ENCODE results near the gene LZTR1. TPM values are rescaled to one million over a fixed set of nuclear protein-coding genes. Genes with fewer than 3 reads are reported as not detected.
"Not testable (repeated sequence)": the region's sequence is repeated elsewhere in the genome, so short reads cannot be mapped to it uniquely, and the experiment has no call there.

LZTR1 gene
- total and polyA plus RNA-seq, 2 of the 4 experiments (the other 2 are of a cell fraction) = 22.8 to 41.3 TPM

- TF ChIP-seq MAFK (IDR thresholded peaks at IDR 0.05; ENCODE audit: low read depth, low read length) = no peak
These were observed 44.9 kb upstream of the LZTR1 start (continued) for GRCh38 chr22:20937031-20937793.

- Histone ChIP-seq H3K4me3 (ENCODE audit: insufficient read depth, low read depth, low read length) (no peak overlapping the region), H2BK15ac (ENCODE audit: low read depth, low read length) (no peak overlapping the region), H2BK5ac (ENCODE audit: low read depth, low read length, poor library complexity, severe bottlenecking) (no peak overlapping the region), H3K79me1 (ENCODE audit: low read depth in 1 of 2, low read length in 2 of 2) (peaks cover 12 to 66% of the 10 kb centered on the region in 2 experiments), H3K14ac (replicated peaks; ENCODE audit: low read depth, low read length) (no peak overlapping the region), H2BK120ac (ENCODE audit: low read depth, low read length) (no peak overlapping the region), H4K91ac (ENCODE audit: insufficient read depth, low read depth, low read length) (no peak overlapping the region), H2BK20ac (ENCODE audit: low read depth, low read length) (no peak overlapping the region), H3K4me2 (ENCODE audit: low read depth, low read length) (no peak overlapping the region), H3K27ac (ENCODE audit: insufficient read depth, low read length) (no peak overlapping the region), H3K18ac (ENCODE audit: low read depth, low read length) (no peak overlapping the region), H3K9me3 (ENCODE audit: control insufficient read depth, insufficient read depth, low read length) (no peaks in the 10 kb centered on the region), H2AK5ac (ENCODE audit: low read depth, low read length) (no peak overlapping the region), H2AK9ac (replicated peaks; ENCODE audit: low read depth, low read length, poor library complexity) (no peak overlapping the region), H3K9me1 (ENCODE audit: insufficient read depth, low read length) (peaks cover 22% of the 10 kb centered on the region), H3K9ac (ENCODE audit: low read depth, low read length) (no peak overlapping the region), H3K4me1 (ENCODE audit: control insufficient read depth, insufficient read depth, low read length) (peaks cover 8% of the 10 kb centered on the region), H2AFZ (replicated peaks; ENCODE audit: low read length, poor library complexity) (no peak overlapping the region), H3K27me3 (ENCODE audit: control insufficient read depth, insufficient read depth, low read length) (no peaks in the 10 kb centered on the region), H4K5ac (ENCODE audit: low read depth, low read length) (no peak overlapping the region), H3K36me3 (ENCODE audit: control insufficient read depth, insufficient read depth, low read length) (peaks cover 31% of the 10 kb centered on the region), H3K4ac (ENCODE audit: low read depth, low read length) (no peak overlapping the region), H4K20me1 (ENCODE audit: insufficient read depth, low read length) (peaks cover 93% of the 10 kb centered on the region), H3K23ac (ENCODE audit: low read depth, low read length) (no peak overlapping the region; the same call in 1 of the 2 replicates), H3K56ac (ENCODE audit: extremely low read depth, insufficient read depth, low read length) (no peak overlapping the region), H4K8ac (ENCODE audit: low read depth in 2 of 2, low read length in 2 of 2) (no peak overlapping the region)
- TF ChIP-seq RFX5 (IDR thresholded peaks at IDR 0.05; ENCODE audit: low read depth, low read length) = no peak
- dilution Hi-C loops (cut with HindIII; ENCODE audit: low sequenced_read_pairs, unreplicated experiment) = no loop called here
- in situ Hi-C loops (cut with MboI; ENCODE audit: low sequenced_read_pairs) = no loop called here
- 83% methylated on average over 2 of the region's 8 CpGs; no CpG with 5 or more reads in 1 of the 2 experiments for WGBS, 2 experiments (ENCODE audit: extremely low coverage in 2 of 2, insufficient read length in 1 of 2)
- no TSS peak for BruUV-seq (replicated peaks)
- CTCF ChIA-PET = interaction anchor here (1.0 kb wide), 1 partner anchor 11 kb away, joined by 9 read pairs; no protein-coding TSS in a partner anchor
- intact Hi-C loops (cut with micrococcal nuclease) = no loop called here
- DNase-seq (no peak), ATAC-seq (ENCODE audit: low read depth) (no peak)
- POLR2A ChIA-PET (ENCODE audit: unreplicated experiment) = interaction anchor here (0.6 kb wide), 1 partner anchor 146 kb away, joined by 3 read pairs; no protein-coding TSS in a partner anchor
These were observed 44.1 kb upstream of the LZTR1 start for GRCh38 chr22:20937794-20938671.

- intact Hi-C loops (cut with micrococcal nuclease); CTCF ChIA-PET; H2BK5ac ChIP-seq (ENCODE audit: low read depth, low read length, poor library complexity, severe bottlenecking); ATAC-seq (ENCODE audit: low read depth); H3K14ac ChIP-seq (replicated peaks; ENCODE audit: low read depth, low read length); H2BK120ac ChIP-seq (ENCODE audit: low read depth, low read length); H2AK9ac ChIP-seq (replicated peaks; ENCODE audit: low read depth, low read length, poor library complexity); H4K5ac ChIP-seq (ENCODE audit: low read depth, low read length); H4K8ac ChIP-seq (ENCODE audit: low read depth in 2 of 2, low read length in 2 of 2); H2BK20ac ChIP-seq (ENCODE audit: low read depth, low read length); dilution Hi-C loops (cut with HindIII; ENCODE audit: low sequenced_read_pairs, unreplicated experiment); H3K27ac ChIP-seq (ENCODE audit: insufficient read depth, low read length); H3K4me1 ChIP-seq (ENCODE audit: control insufficient read depth, insufficient read depth, low read length); H3K4me3 ChIP-seq (ENCODE audit: insufficient read depth, low read depth, low read length); H3K27me3 ChIP-seq (ENCODE audit: control insufficient read depth, insufficient read depth, low read length); BruUV-seq (replicated peaks); H3K56ac ChIP-seq (ENCODE audit: extremely low read depth, insufficient read depth, low read length); H2AFZ ChIP-seq (replicated peaks; ENCODE audit: low read length, poor library complexity); DNase-seq; POLR2A ChIA-PET (ENCODE audit: unreplicated experiment); H3K4me2 ChIP-seq (ENCODE audit: low read depth, low read length); in situ Hi-C loops (cut with MboI; ENCODE audit: low sequenced_read_pairs); H3K18ac ChIP-seq (ENCODE audit: low read depth, low read length); H3K9ac ChIP-seq (ENCODE audit: low read depth, low read length); H3K4ac ChIP-seq (ENCODE audit: low read depth, low read length); H3K23ac ChIP-seq (ENCODE audit: low read depth, low read length); H2BK15ac ChIP-seq (ENCODE audit: low read depth, low read length); H4K91ac ChIP-seq (ENCODE audit: insufficient read depth, low read depth, low read length); H2AK5ac ChIP-seq (ENCODE audit: low read depth, low read length); H3K9me3 ChIP-seq (ENCODE audit: control insufficient read depth, insufficient read depth, low read length): not testable (repeated sequence)
- 94% methylated on average over 3 of the region's 14 CpGs; no CpG with 5 or more reads in 1 of the 2 experiments for WGBS, 2 experiments (ENCODE audit: extremely low coverage in 2 of 2, insufficient read length in 1 of 2)
- H3K79me1 ChIP-seq (ENCODE audit: low read depth in 1 of 2, low read length in 2 of 2) = peaks cover 8 to 70% of the 10 kb centered on the region in 2 experiments
- peaks cover 17% of the 10 kb centered on the region for H3K9me1 ChIP-seq (ENCODE audit: insufficient read depth, low read length)
- H4K20me1 ChIP-seq (ENCODE audit: insufficient read depth, low read length) = peaks cover 94% of the 10 kb centered on the region
- peaks cover 27% of the 10 kb centered on the region for H3K36me3 ChIP-seq (ENCODE audit: control insufficient read depth, insufficient read depth, low read length)
These were observed 42.5 kb upstream of the LZTR1 start for GRCh38 chr22:20939457-20940185.
